Measurements from ENCODE around the gene PPP1R14B. TPM values are rescaled to one million over a fixed set of nuclear protein-coding genes. Genes with fewer than 3 reads are reported as not detected.
"Not testable (repeated sequence)": the region's sequence is repeated elsewhere in the genome, so short reads cannot be mapped to it uniquely, and the experiment has no call there.

The PPP1R14B gene
- total RNA-seq, 1 donor, result 26.4 TPM

GRCh38 chr11:64247729-64248531 is 1.2 kb upstream of the PPP1R14B start:
- Histone ChIP-seq H3K27me3 (ENCODE audit: insufficient read depth, low read length) (no peaks in the 10 kb centered on the region), H3K4me3 (ENCODE audit: low read length) (peak overlapping the region; percentile 66), H3K9me3 (ENCODE audit: low read depth, low read length) (no peaks in the 10 kb centered on the region), H3K4me1 (ENCODE audit: insufficient read depth, low read length) (peaks cover 49% of the 10 kb centered on the region)

GRCh38 chr11:64246621-64246870 is 197 bp downstream of the PPP1R14B start:
- peak overlapping the region; percentile 44 for H3K4me3 ChIP-seq (ENCODE audit: low read length)
- H3K9me3 ChIP-seq (ENCODE audit: low read depth, low read length); H3K27me3 ChIP-seq (ENCODE audit: insufficient read depth, low read length): not testable (repeated sequence)
- peaks cover 48% of the 10 kb centered on the region for H3K4me1 ChIP-seq (ENCODE audit: insufficient read depth, low read length)

GRCh38 chr11:64245797-64246620 is 734 bp downstream of the PPP1R14B start:
- H3K9me3 ChIP-seq (ENCODE audit: low read depth, low read length), result no peaks in the 10 kb centered on the region
- peak overlapping the region; percentile 44 for H3K4me3 ChIP-seq (ENCODE audit: low read length)
- no peaks in the 10 kb centered on the region for H3K27me3 ChIP-seq (ENCODE audit: insufficient read depth, low read length)
- peaks cover 47% of the 10 kb centered on the region for H3K4me1 ChIP-seq (ENCODE audit: insufficient read depth, low read length)

- peak overlapping the region; percentile 44 for H3K4me3 ChIP-seq (ENCODE audit: low read length)
- peaks cover 44% of the 10 kb centered on the region for H3K4me1 ChIP-seq (ENCODE audit: insufficient read depth, low read length)
- no peaks in the 10 kb centered on the region for H3K27me3 ChIP-seq (ENCODE audit: insufficient read depth, low read length)
- H3K9me3 ChIP-seq (ENCODE audit: low read depth, low read length), result no peaks in the 10 kb centered on the region
Measured at GRCh38 chr11:64245401-64245796, 1.3 kb downstream of the PPP1R14B start.

- no peak overlapping the region for H3K4me3 ChIP-seq (ENCODE audit: low read length)
Measured at GRCh38 chr11:64244966-64245365, 1.8 kb downstream of the PPP1R14B start.

GRCh38 chr11:64244107-64244506 is 2.6 kb downstream of the PPP1R14B start:
- H3K27me3 ChIP-seq (ENCODE audit: insufficient read depth, low read length), result no peaks in the 10 kb centered on the region
- H3K4me3 ChIP-seq (ENCODE audit: low read length), result no peak overlapping the region
- H3K9me3 ChIP-seq (ENCODE audit: low read depth, low read length), result no peaks in the 10 kb centered on the region
- peaks cover 57% of the 10 kb centered on the region for H3K4me1 ChIP-seq (ENCODE audit: insufficient read depth, low read length)

More at GRCh38 chr11:64244966-64245365, 1.8 kb downstream of the PPP1R14B start:
- Histone ChIP-seq H3K27me3 (ENCODE audit: insufficient read depth, low read length) (no peaks in the 10 kb centered on the region), H3K4me1 (ENCODE audit: insufficient read depth, low read length) (peaks cover 49% of the 10 kb centered on the region), H3K9me3 (ENCODE audit: low read depth, low read length) (no peaks in the 10 kb centered on the region)

- H3K4me3 ChIP-seq (ENCODE audit: low read length), result no peak overlapping the region
- no peaks in the 10 kb centered on the region for H3K9me3 ChIP-seq (ENCODE audit: low read depth, low read length)
- peaks cover 65% of the 10 kb centered on the region for H3K4me1 ChIP-seq (ENCODE audit: insufficient read depth, low read length)
- H3K27me3 ChIP-seq (ENCODE audit: insufficient read depth, low read length), result no peaks in the 10 kb centered on the region
Measured at GRCh38 chr11:64243236-64243854, 3.4 kb downstream of the PPP1R14B start.

- Histone ChIP-seq H3K27me3 (ENCODE audit: insufficient read depth, low read length) (no peaks in the 10 kb centered on the region), H3K4me3 (ENCODE audit: low read length) (peak overlapping the region; percentile 71), H3K4me1 (ENCODE audit: insufficient read depth, low read length) (peaks cover 69% of the 10 kb centered on the region), H3K9me3 (ENCODE audit: low read depth, low read length) (no peaks in the 10 kb centered on the region)
Measured at GRCh38 chr11:64241491-64242374, 5.0 kb downstream of the PPP1R14B start.

GRCh38 chr11:64241241-64241490 is 5.6 kb downstream of the PPP1R14B start:
- Histone ChIP-seq H3K27me3 (ENCODE audit: insufficient read depth, low read length) (no peaks in the 10 kb centered on the region), H3K4me1 (ENCODE audit: insufficient read depth, low read length) (peaks cover 69% of the 10 kb centered on the region), H3K9me3 (ENCODE audit: low read depth, low read length) (no peaks in the 10 kb centered on the region), H3K4me3 (ENCODE audit: low read length) (peak overlapping the region; percentile 71)

GRCh38 chr11:64240435-64241240 is 6.1 kb downstream of the PPP1R14B start, which contains the start of gene FKBP2:
Gene FKBP2 (plus strand): TSS chr11:64241095. CDS start chr11:64242388, 1,293 bp downstream.
- no peaks in the 10 kb centered on the region for H3K9me3 ChIP-seq (ENCODE audit: low read depth, low read length)
- peaks cover 69% of the 10 kb centered on the region for H3K4me1 ChIP-seq (ENCODE audit: insufficient read depth, low read length)
- peak within 1 kb of the TSS; percentile 71 for H3K4me3 ChIP-seq (ENCODE audit: low read length)
- no peaks in the 10 kb centered on the region for H3K27me3 ChIP-seq (ENCODE audit: insufficient read depth, low read length)

- peaks cover 69% of the 10 kb centered on the region for H3K4me1 ChIP-seq (ENCODE audit: insufficient read depth, low read length)
- H3K4me3 ChIP-seq (ENCODE audit: low read length), result peak overlapping the region; percentile 71
- H3K9me3 ChIP-seq (ENCODE audit: low read depth, low read length), result no peaks in the 10 kb centered on the region
- no peaks in the 10 kb centered on the region for H3K27me3 ChIP-seq (ENCODE audit: insufficient read depth, low read length)
Measured at GRCh38 chr11:64239662-64240434, 6.9 kb downstream of the PPP1R14B start.

- Histone ChIP-seq H3K4me3 (ENCODE audit: low read length) (no peak overlapping the region), H3K27me3 (ENCODE audit: insufficient read depth, low read length) (no peaks in the 10 kb centered on the region), H3K4me1 (ENCODE audit: insufficient read depth, low read length) (peaks cover 70% of the 10 kb centered on the region), H3K9me3 (ENCODE audit: low read depth, low read length) (no peaks in the 10 kb centered on the region)
Measured at GRCh38 chr11:64238999-64239398, 7.7 kb downstream of the PPP1R14B start.

GRCh38 chr11:64238076-64238475 is 8.7 kb downstream of the PPP1R14B start:
- H3K4me1 ChIP-seq (ENCODE audit: insufficient read depth, low read length), result peaks cover 70% of the 10 kb centered on the region
- no peaks in the 10 kb centered on the region for H3K27me3 ChIP-seq (ENCODE audit: insufficient read depth, low read length)
- no peak overlapping the region for H3K4me3 ChIP-seq (ENCODE audit: low read length)
- no peaks in the 10 kb centered on the region for H3K9me3 ChIP-seq (ENCODE audit: low read depth, low read length)

All from mononuclear cell (primary cell).